MM.1S (cell line): Measurements from ENCODE around the gene KLHL18.
"Not testable (repeated sequence)": the region's sequence is repeated elsewhere in the genome, so short reads cannot be mapped to it uniquely, and the experiment has no call there.

Source experiments
- CTCF ChIP-seq: fragments of 300-600 bp; sonication (generic); IDR thresholded peaks from 2 replicates; pipeline ENCODE4 v1.5.1; 2016; ENCODE audit warnings: antibody characterized with exemption, low read length, mixed read lengths
- EZH2 ChIP-seq: fragments of 300-600 bp; sonication (generic); optimal IDR thresholded peaks from 2 replicates; pipeline ENCODE3; 2017; ENCODE audit warnings: low read depth, mild to moderate bottlenecking, antibody characterized with exemption, low read length, mixed read lengths
- EZH2phosphoT487 ChIP-seq: fragments of 300-600 bp; sonication (generic); IDR thresholded peaks from 2 replicates; pipeline ENCODE4 v1.6.1; 2018; ENCODE audit warnings: antibody characterized with exemption, low read length

GRCh38 chr3:47256331-47256730 is 26.4 kb upstream of the KLHL18 start:
- TF ChIP-seq CTCF, EZH2, EZH2phosphoT487: not testable (repeated sequence)
